ENCODE data around the gene KIF17. TPM values are rescaled to one million over a fixed set of nuclear protein-coding genes. Genes with fewer than 3 reads are reported as not detected.

KIF17 gene
- total RNA-seq, 2 donors from 2014 or later, result 0.06 to 0.85 TPM

Other genes with a start within 250 kb of the KIF17 start
- gene CAMK2N1, start 231.8 kb downstream of the KIF17 start, total RNA-seq, result under 1 TPM; 0.30 to 0.53 TPM
- gene MUL1, start 209.9 kb downstream of the KIF17 start, total RNA-seq, result 10 to 100 TPM; 11.6 to 16.3 TPM
- not detected for gene FAM43B, start 165.4 kb downstream of the KIF17 start, total RNA-seq
- not detected for gene CDA, start 128.9 kb downstream of the KIF17 start, total RNA-seq
- 1 to 10 TPM; 4.1 to 4.6 TPM for gene PINK1, start 84.5 kb downstream of the KIF17 start, total RNA-seq
- gene DDOST, start 56.6 kb downstream of the KIF17 start, total RNA-seq, result 100 to 1,000 TPM; 132 to 224 TPM
- gene SH2D5, start 14.7 kb upstream of the KIF17 start, total RNA-seq, result under 1 TPM in 1 of 2 donors, not detected in 1; 0.06 TPM
- 100 to 1,000 TPM; 223 to 244 TPM for gene HP1BP3, start 69.3 kb upstream of the KIF17 start, total RNA-seq